MG63 (cell line): ENCODE data around the gene TRIM60. TPM values are rescaled to one million over a fixed set of nuclear protein-coding genes. Genes with fewer than 3 reads are reported as not detected.

Experiments
- total RNA-seq: library from RNA; depleted of rRNA; stranded (reverse); fragments of >200 nt; shearing (Covaris generic); gene quantifications from 2 replicates; pipeline ENCODE4 v1.2.3, GENCODE V29; 2014; ENCODE audit warnings: low replicate concordance; rRNA removed

Gene TRIM60
- total RNA-seq, 1 experiment from 2014 or later, result not detected

Other genes with a start within 250 kb of the TRIM60 start
- not detected in 2 replicates for gene APELA, start 154.8 kb upstream of the TRIM60 start, total RNA-seq
- gene TRIM61, start 54.3 kb upstream of the TRIM60 start, total RNA-seq, result 0.72 and 1.7 TPM in 2 replicates
- gene TRIM75, start 21.9 kb downstream of the TRIM60 start, total RNA-seq, result not detected in 2 replicates
- 6.9 and 8.2 TPM in 2 replicates for gene TMEM192, start 80.9 kb downstream of the TRIM60 start, total RNA-seq
- 4.8 and 15.0 TPM in 2 replicates for gene KLHL2, start 175.6 kb downstream of the TRIM60 start, total RNA-seq